Fibroblast of lung (primary cell): Measurements from ENCODE around the gene DBH. TPM values are rescaled to one million over a fixed set of nuclear protein-coding genes. Genes with fewer than 3 reads are reported as not detected.

ENCODE experiments used
- DNase-seq, 2 donors: peaks; one replicate each; pipeline versions ENCODE4 v3.0.0 to v3.0.0-alpha.2; 2010; ENCODE audit warnings: low read depth in 2 of 2
- H2AFZ ChIP-seq: 2 replicates; pipeline ENCODE4 v1.5.1; 2012; ENCODE audit warnings: low read length, control low read depth, inconsistent platforms
- H3K27ac ChIP-seq: 2 replicates; pipeline ENCODE4 v1.5.1; 2011; ENCODE audit warnings: low read length, control low read depth; ENCODE audit not compliant: insufficient read depth
- H3K27me3 ChIP-seq: 2 replicates; pipeline ENCODE4 v1.5.1; 2011; ENCODE audit warnings: mild to moderate bottlenecking, low read length; ENCODE audit not compliant: control insufficient read depth, insufficient read depth
- H3K36me3 ChIP-seq: 2 replicates; pipeline ENCODE4 v1.5.1; 2011; ENCODE audit warnings: low read length; ENCODE audit not compliant: control insufficient read depth, insufficient read depth
- H3K4me1 ChIP-seq: 2 replicates; pipeline ENCODE4 v1.5.1; 2011; ENCODE audit warnings: low read length; ENCODE audit not compliant: control insufficient read depth, insufficient read depth; ENCODE audit errors: extremely low read depth
- H3K4me2 ChIP-seq: 2 replicates; pipeline ENCODE4 v1.5.1; 2011; ENCODE audit warnings: low read length, control low read depth; ENCODE audit not compliant: insufficient read depth; ENCODE audit errors: extremely low read depth
- H3K4me3 ChIP-seq, 4 experiments: fragments of 200-600 bp in 1 of 4; sonication (generic) in 1 of 4; replicated peaks in 1 of 4; 2 replicates each; pipeline ENCODE4 v1.5.1; 2011 to 2016; ENCODE audit warnings: low read length in 4 of 4, low read depth in 3 of 4, mild to moderate bottlenecking in 3 of 4, control low read depth in 2 of 4, inconsistent platforms in 1 of 4, mixed read lengths in 1 of 4; ENCODE audit not compliant: insufficient read depth in 1 of 4; ENCODE audit errors: control extremely low read depth in 1 of 4
- H3K79me2 ChIP-seq: 2 replicates; pipeline ENCODE4 v1.5.1; 2012; ENCODE audit warnings: mild to moderate bottlenecking, low read length, inconsistent platforms; ENCODE audit not compliant: control insufficient read depth, insufficient read depth
- H3K9ac ChIP-seq: 2 replicates; pipeline ENCODE4 v1.5.1; 2011; ENCODE audit warnings: mild to moderate bottlenecking, low read length, control low read depth; ENCODE audit not compliant: insufficient read depth
- H3K9me3 ChIP-seq: 2 replicates; pipeline ENCODE4 v1.5.1; 2012; ENCODE audit warnings: low read depth, low read length; ENCODE audit not compliant: control insufficient read depth, insufficient read depth
- H4K20me1 ChIP-seq: 2 replicates; pipeline ENCODE4 v1.5.1; 2011; ENCODE audit warnings: low read length; ENCODE audit not compliant: control insufficient read depth, insufficient read depth; ENCODE audit errors: extremely low read depth
- EZH2 ChIP-seq: IDR thresholded peaks from 2 replicates; pipeline ENCODE4 v1.5.1; 2012; ENCODE audit warnings: low read length, control low read depth, mild to moderate bottlenecking; ENCODE audit errors: missing control alignments
- polyA plus RNA-seq, 2 donors: library from polyadenylated mRNA; depleted of rRNA in 1 of 2; stranded (reverse) in 1 of 2; unstranded in 1 of 2; fragments of >200 nt; gene quantifications; 2 replicates each; pipeline ENCODE4 v1.2.1, GENCODE V29; 2011 to 2012; ENCODE audit warnings: missing spikeins in 1 of 2
- total RNA-seq: library from RNA; depleted of rRNA; stranded (reverse); fragments of >200 nt; gene quantifications from 2 replicates; pipeline ENCODE4 v1.2.1, GENCODE V29; 2014
- TF ChIP-seq, protein P1 (sequence below), 2 donors: IDR thresholded peaks in 1 of 2; conservative IDR thresholded peaks in 1 of 2; 1 replicate in 1 of 2; 2 replicates in 1 of 2; pipeline ENCODE4 v1.5.1; 2011 to 2012; ENCODE audit warnings: low read length in 2 of 2, control low read depth in 1 of 2, inconsistent platforms in 1 of 2, low read depth in 1 of 2, mild to moderate bottlenecking in 1 of 2

The DBH gene
- total and polyA plus RNA-seq, 2 donors (not counting 1 experiment from before 2014, with no cell fraction given), result not detected

DNA sequence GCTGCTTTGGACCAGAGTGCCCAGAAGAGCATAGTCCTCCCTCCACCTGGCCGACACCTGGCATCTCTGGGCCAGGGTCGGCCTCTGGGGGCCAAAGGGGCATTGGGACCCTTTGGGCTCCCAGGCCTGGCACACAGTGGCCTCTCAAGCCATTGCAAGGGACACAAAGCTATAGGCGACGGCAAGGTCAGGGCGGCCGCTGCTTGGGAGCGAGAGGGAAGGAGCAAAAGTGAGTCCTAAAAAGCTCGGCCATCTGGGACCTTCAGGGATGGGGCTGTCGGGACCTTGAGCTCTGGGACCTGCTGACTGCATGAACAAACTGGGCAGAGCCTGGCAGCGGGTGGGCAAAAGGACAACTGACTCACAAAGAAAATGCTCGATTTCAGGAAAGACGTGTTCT, 13.9 kb downstream of the DBH start:
- Histone ChIP-seq H3K27ac (no peak overlapping the region), H3K36me3 (no peaks in the 10 kb centered on the region), H3K9ac (no peak overlapping the region), H3K27me3 (no peaks in the 10 kb centered on the region), H4K20me1 (no peaks in the 10 kb centered on the region), H3K9me3 (no peaks in the 10 kb centered on the region), H3K79me2 (no peaks in the 10 kb centered on the region), H3K4me3 (no peak overlapping the region), H3K4me2 (no peak overlapping the region), H2AFZ (no peak overlapping the region), H3K4me1 (no peaks in the 10 kb centered on the region)
- no peak for TF ChIP-seq EZH2
- TF ChIP-seq, protein P1, sequence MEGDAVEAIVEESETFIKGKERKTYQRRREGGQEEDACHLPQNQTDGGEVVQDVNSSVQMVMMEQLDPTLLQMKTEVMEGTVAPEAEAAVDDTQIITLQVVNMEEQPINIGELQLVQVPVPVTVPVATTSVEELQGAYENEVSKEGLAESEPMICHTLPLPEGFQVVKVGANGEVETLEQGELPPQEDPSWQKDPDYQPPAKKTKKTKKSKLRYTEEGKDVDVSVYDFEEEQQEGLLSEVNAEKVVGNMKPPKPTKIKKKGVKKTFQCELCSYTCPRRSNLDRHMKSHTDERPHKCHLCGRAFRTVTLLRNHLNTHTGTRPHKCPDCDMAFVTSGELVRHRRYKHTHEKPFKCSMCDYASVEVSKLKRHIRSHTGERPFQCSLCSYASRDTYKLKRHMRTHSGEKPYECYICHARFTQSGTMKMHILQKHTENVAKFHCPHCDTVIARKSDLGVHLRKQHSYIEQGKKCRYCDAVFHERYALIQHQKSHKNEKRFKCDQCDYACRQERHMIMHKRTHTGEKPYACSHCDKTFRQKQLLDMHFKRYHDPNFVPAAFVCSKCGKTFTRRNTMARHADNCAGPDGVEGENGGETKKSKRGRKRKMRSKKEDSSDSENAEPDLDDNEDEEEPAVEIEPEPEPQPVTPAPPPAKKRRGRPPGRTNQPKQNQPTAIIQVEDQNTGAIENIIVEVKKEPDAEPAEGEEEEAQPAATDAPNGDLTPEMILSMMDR (conservative IDR thresholded peaks at IDR 0.05 in 1 of 2, IDR thresholded peaks at IDR 0.05 in 1 of 2; ENCODE audit: low read depth in 1 of 2, low read length in 2 of 2), result no peak
- no peak for DNase-seq

DNA sequence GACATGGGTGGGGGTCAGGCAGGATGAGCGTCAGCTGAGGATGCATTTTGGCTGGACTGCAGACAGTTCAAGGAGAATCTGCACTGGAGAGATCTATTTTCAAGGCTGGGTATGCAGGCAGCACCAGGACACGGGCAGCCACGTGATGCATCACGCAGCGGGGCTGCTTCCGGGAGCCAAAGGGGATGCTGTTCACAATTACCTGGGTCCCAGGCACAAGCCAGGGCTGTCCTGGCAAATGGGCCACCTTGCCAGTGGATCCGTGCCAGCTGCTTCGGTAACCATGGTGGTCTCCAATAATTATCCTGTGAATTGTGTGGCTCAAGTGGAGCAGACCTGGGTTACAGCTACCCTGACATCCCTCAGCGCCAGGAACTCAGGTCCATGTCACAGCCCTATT, 17.5 kb downstream of the DBH start:
- Histone ChIP-seq H3K27me3 (no peaks in the 10 kb centered on the region), H3K9ac (no peak overlapping the region), H3K4me2 (no peak overlapping the region), H3K4me3 (no peak overlapping the region), H4K20me1 (no peaks in the 10 kb centered on the region), H3K27ac (no peak overlapping the region), H3K79me2 (no peaks in the 10 kb centered on the region), H3K4me1 (no peaks in the 10 kb centered on the region), H3K36me3 (no peaks in the 10 kb centered on the region), H2AFZ (no peak overlapping the region), H3K9me3 (no peaks in the 10 kb centered on the region)
- TF ChIP-seq, protein P1 (conservative IDR thresholded peaks at IDR 0.05 in 1 of 2, IDR thresholded peaks at IDR 0.05 in 1 of 2; ENCODE audit: low read depth in 1 of 2, low read length in 2 of 2), result no peak
- no peak for TF ChIP-seq EZH2
- DNase-seq, result no peak

DNA sequence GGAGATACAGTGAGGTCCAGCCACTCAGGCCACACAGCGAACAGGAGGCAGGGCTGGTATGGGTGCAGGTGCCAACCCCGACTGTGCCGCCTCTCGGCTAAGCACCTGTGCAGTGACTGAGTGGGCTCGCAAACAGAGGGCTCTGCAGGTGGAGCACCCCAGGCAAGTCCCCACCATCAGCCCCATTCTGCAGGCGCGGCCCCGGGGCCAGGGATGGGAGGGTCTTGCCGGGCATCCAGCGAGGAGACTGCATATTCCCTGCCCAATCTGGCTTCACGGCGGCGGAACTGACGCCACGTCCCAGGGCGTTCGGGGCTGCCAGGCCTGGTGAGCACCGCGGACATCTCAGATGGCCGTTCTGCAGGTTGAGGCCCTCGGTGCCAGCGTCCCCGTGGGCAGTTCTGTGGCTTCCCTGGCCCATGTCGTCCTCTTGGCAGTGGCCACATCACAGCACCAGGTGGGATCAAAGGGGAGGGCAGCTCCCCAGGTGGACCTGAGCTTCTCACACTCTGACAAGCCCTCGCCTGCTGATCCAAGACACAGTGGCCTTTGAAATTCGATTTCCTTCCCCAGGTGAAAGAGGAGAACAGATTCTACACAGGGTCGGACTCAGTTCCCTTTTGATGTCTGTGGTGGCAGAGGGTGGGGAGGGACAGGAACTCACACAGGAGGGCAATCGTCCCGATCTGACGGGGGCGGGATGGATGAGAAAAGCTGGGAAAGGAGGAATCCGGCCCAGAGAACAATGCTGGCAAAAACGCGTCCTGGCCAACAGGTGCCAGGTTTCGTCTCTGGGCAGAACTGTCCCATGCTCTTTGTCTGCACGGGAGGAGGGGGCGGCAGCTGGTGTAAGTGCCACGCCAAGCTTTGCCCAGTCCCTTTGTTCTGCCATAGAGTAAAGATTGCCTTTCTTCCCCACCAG, 18.8 kb downstream of the DBH start:
- H3K79me2 ChIP-seq, result no peaks in the 10 kb centered on the region
- H3K9me3 ChIP-seq, result no peaks in the 10 kb centered on the region
- no peaks in the 10 kb centered on the region for H4K20me1 ChIP-seq
- TF ChIP-seq, protein P1 (conservative IDR thresholded peaks at IDR 0.05 in 1 of 2, IDR thresholded peaks at IDR 0.05 in 1 of 2; ENCODE audit: low read depth in 1 of 2, low read length in 2 of 2), result no peak
- no peak for TF ChIP-seq EZH2
- no peak overlapping the region for H2AFZ ChIP-seq
- H3K27ac ChIP-seq, result no peak overlapping the region
- no peaks in the 10 kb centered on the region for H3K27me3 ChIP-seq
- no peak overlapping the region for H3K4me2 ChIP-seq
- no peak overlapping the region for H3K4me3 ChIP-seq
- no peak overlapping the region for H3K9ac ChIP-seq
- no peak for DNase-seq
- no peaks in the 10 kb centered on the region for H3K36me3 ChIP-seq
- no peaks in the 10 kb centered on the region for H3K4me1 ChIP-seq
